ENCODE measurements around the gene NEURL3. TPM values are rescaled to one million over a fixed set of nuclear protein-coding genes. Genes with fewer than 3 reads are reported as not detected.
A peak's percentile ranks its signal among the peaks of the same experiment; 100 is the strongest.

The NEURL3 gene
- total and polyA plus RNA-seq, 2 of the 8 experiments (the other 6 are each of a cell fraction or from before 2014, with no cell fraction given): not detected

DNA sequence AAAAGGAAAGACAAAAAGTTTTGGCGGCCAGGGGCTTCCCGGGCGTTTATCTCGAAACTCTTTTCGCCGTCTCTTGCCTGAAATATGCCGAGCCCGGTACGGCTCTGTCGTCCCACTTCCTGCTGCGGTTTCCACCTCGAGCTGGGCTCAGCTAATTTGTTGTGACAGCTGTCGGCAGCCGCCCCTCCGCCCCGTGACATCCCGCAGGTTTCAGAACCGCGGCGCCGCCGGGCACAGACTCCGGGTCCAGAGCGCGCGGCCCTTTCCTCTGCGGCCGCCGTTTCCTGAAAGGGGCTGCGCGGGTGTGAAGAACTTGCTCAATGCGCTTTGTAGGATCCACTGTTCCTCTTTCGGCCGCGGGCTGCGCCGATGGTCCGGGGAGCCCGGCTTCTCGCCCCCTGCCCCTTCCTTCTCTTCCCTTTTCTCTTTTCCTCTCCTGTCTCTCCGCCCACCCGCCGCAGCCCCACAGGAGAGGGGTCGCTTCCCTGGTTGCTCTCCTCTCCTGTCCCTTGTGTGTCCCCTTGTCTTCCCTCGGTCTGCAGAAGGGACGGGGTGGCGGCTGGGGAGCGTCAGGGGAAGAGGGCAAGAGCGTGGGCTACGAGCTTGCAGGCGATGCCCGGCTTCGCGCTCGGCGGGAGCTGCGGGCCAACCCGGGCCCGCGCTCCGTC is 32.0 kb upstream of the NEURL3 start:
- Histone ChIP-seq H4K8ac (ENCODE audit: extremely low read depth, insufficient read depth, low read length) (peak overlapping the region; percentile 76; the same call in 1 of the 2 replicates), H3K4ac (replicated peaks; ENCODE audit: insufficient read length, low read depth, low read length) (no peak overlapping the region), H2BK120ac (replicated peaks; ENCODE audit: low read depth, low read length) (no peak overlapping the region), H2BK5ac (ENCODE audit: low read depth, low read length) (no peak overlapping the region), H3K4me3 (ENCODE audit: extremely low read depth in 1 of 4, insufficient read depth in 2 of 4, low read depth in 3 of 4, low read length in 4 of 4) (peak overlapping the region; percentile 19 to 73 (median 53)), H3K9me3 (ENCODE audit: insufficient read depth in 2 of 2, low read depth in 1 of 2, low read length in 1 of 2) (no peaks in the 10 kb centered on the region), H3K79me1 (ENCODE audit: low read depth, low read length) (no peaks in the 10 kb centered on the region; the same call in 1 of the 2 replicates), H3K4me2 (ENCODE audit: insufficient read depth in 1 of 2, low read depth in 2 of 2, low read length in 2 of 2) (peak overlapping the region; percentile 79 to 90), H3K4me1 (replicated peaks in 1 of 4; ENCODE audit: control insufficient read depth in 3 of 4, insufficient read depth in 4 of 4, low read length in 3 of 4) (peaks cover 3 to 26% (median 18%) of the 10 kb centered on the region in 4 experiments), H3K9ac (replicated peaks in 1 of 4; ENCODE audit: extremely low read depth in 1 of 4, low read depth in 3 of 4, low read length in 3 of 4) (peak overlapping the region in 1 of 4 experiments; percentile 59; a peak in 3 of 7 replicates), H4K91ac (replicated peaks; ENCODE audit: insufficient read length, low read length) (no peak overlapping the region), H3K27ac (ENCODE audit: low read depth, low read length) (no peak overlapping the region), H3K23me2 (ENCODE audit: low read depth, low read length) (peaks cover 14% of the 10 kb centered on the region; the same call in 1 of the 2 replicates), H2BK12ac (ENCODE audit: low read depth, low read length) (no peak overlapping the region), H2AFZ (ENCODE audit: low read length) (no peak overlapping the region), H3K14ac (ENCODE audit: insufficient read length) (no peak overlapping the region), H3K23ac (ENCODE audit: insufficient read length) (no peak overlapping the region), H3K56ac (replicated peaks; ENCODE audit: insufficient read length, low read depth, low read length) (no peak overlapping the region), H3K18ac (ENCODE audit: extremely low read depth, low read length) (no peak overlapping the region; the same call in 1 of the 2 replicates), H4K5ac (ENCODE audit: insufficient read length, low read depth, low read length) (no peak overlapping the region), H3K27me3 (replicated peaks in 1 of 4; ENCODE audit: control insufficient read depth in 3 of 4, extremely low read depth in 1 of 4, insufficient read depth in 3 of 4, low read length in 3 of 4) (peaks cover 10 to 30% (median 25%) of the 10 kb centered on the region in 4 experiments; a peak in 6 of 7 replicates), H4K20me1 (replicated peaks in 1 of 2; ENCODE audit: control insufficient read depth in 1 of 2, insufficient read depth in 2 of 2, low read length in 2 of 2) (peaks cover 9 to 11% of the 10 kb centered on the region in 2 experiments), H2BK20ac (ENCODE audit: low read length) (no peak overlapping the region), H2BK15ac (ENCODE audit: low read length) (no peak overlapping the region), H2AK5ac (ENCODE audit: low read depth, low read length) (no peak overlapping the region), H3K79me2 (ENCODE audit: control insufficient read depth in 1 of 2, insufficient read depth in 2 of 2, low read length in 2 of 2) (no peaks in the 10 kb centered on the region), H3K36me3 (ENCODE audit: control insufficient read depth in 2 of 4, insufficient read depth in 4 of 4, low read length in 3 of 4) (no peaks in the 10 kb centered on the region)
- ChIA-PET POLR2A (ENCODE audit: partially characterized antibody) (interaction anchor here (4.6 kb wide), 1 partner anchor 12 kb away, joined by 33 read pairs; no protein-coding TSS in a partner anchor), CTCF (ENCODE audit: partially characterized antibody) (interaction anchor here (1.0 to 18.5 kb wide), 4 partner anchors 9 to 130 kb away, joined by 3 to 361 read pairs (median 28); no protein-coding TSS in a partner anchor)
- 3% methylated on average over 46 of the region's 61 CpGs; no CpG with 5 or more reads in 1 of the 2 experiments for WGBS, 2 experiments (ENCODE audit: extremely low coverage in 1 of 2, insufficient coverage in 1 of 2, insufficient read length in 1 of 2, insufficient replicate concordance in 2 of 2, low coverage in 1 of 2, low lambda C conversion rate in 2 of 2, missing lambda C conversion rate in 1 of 2)
- FAIRE-seq (no peak), DNase-seq (ENCODE audit: low read depth in 1 of 2, low spot score in 2 of 2) (no peak)
- peak in 1 of 2 experiments; percentile 28; a peak in 1 of 4 replicates for TF ChIP-seq SIN3A (conservative IDR thresholded peaks at IDR 0.05 in 1 of 2, IDR thresholded peaks at IDR 0.05 in 1 of 2; ENCODE audit: low read depth in 1 of 2, low read length in 2 of 2)
- no peak for TF ChIP-seq CBX5 (IDR thresholded peaks at IDR 0.05; ENCODE audit: low read depth, low read length)
- no peak for TF ChIP-seq TCF12 (IDR thresholded peaks at IDR 0.05; ENCODE audit: low read depth, low read length)
- TF ChIP-seq RNF2 (IDR thresholded peaks at IDR 0.05; ENCODE audit: borderline replicate concordance, low read depth, low read length, missing control alignments, poor library complexity, severe bottlenecking): peak; percentile 48
- no peak for TF ChIP-seq CBX8 (IDR thresholded peaks at IDR 0.05; ENCODE audit: borderline replicate concordance, low read depth, low read length)
- TF ChIP-seq, protein P1, sequence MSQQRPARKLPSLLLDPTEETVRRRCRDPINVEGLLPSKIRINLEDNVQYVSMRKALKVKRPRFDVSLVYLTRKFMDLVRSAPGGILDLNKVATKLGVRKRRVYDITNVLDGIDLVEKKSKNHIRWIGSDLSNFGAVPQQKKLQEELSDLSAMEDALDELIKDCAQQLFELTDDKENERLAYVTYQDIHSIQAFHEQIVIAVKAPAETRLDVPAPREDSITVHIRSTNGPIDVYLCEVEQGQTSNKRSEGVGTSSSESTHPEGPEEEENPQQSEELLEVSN (IDR thresholded peaks at IDR 0.05): peak; percentile 12; the same call in 1 of the 2 replicates
- TF ChIP-seq HDAC6 (IDR thresholded peaks at IDR 0.05; ENCODE audit: low read depth, low read length): no peak
- no peak for TF ChIP-seq SP4 (IDR thresholded peaks at IDR 0.05; ENCODE audit: low read length)
- peak; percentile 25 for TF ChIP-seq ASH2L (IDR thresholded peaks at IDR 0.05; ENCODE audit: low read length)
- no peak for TF ChIP-seq GABPA (IDR thresholded peaks at IDR 0.05; ENCODE audit: borderline replicate concordance, insufficient read depth, low read length)

Data from H1 (cell line).